GM12878 (cell line): ENCODE data around the gene PNPLA3. TPM values are rescaled to one million over a fixed set of nuclear protein-coding genes. Genes with fewer than 3 reads are reported as not detected.

ENCODE experiments used
- ATAC-seq: fragments of 200-7000 bp; cut with Tn5 transposase; 3 replicates; pipeline ENCODE4 v1.9.1; 2020; ENCODE audit warnings: mild to moderate bottlenecking, moderate library complexity
- BruUV-seq: library from RNA; stranded (reverse); fragments of 400-500 nt; replicated peaks from 2 replicates; lab custom pipeline; 2021; lab: Mats Ljungman, UMichigan
- CTCF ChIA-PET: fragments of 300-600 bp; sonication (Branson Sonifier 250); formaldehyde crosslinking; extraction: SDS; loops from one replicate; lab custom pipeline; 2021; ENCODE audit warnings: inconsistent platforms; lab: Yijun Ruan, JAX
- POLR2A ChIA-PET: fragments of 350-600 bp; formaldehyde crosslinking; extraction: SDS; loops from one replicate; lab custom pipeline; 2021; ENCODE audit warnings: inconsistent platforms; lab: Charles Lee
- RAD21 ChIA-PET: fragments of 300-600 bp; sonication (Branson Sonifier 250); formaldehyde crosslinking; loops from one replicate; lab custom pipeline; 2023; ENCODE audit warnings: antibody characterized with exemption; ENCODE audit not compliant: unreplicated experiment; lab: Charles Lee
- SMC1A ChIA-PET: fragments of 300-600 bp; sonication (Branson Sonifier 250); formaldehyde crosslinking; loops from one replicate; lab custom pipeline; 2023; ENCODE audit not compliant: unreplicated experiment, uncharacterized antibody; lab: Charles Lee
- DNase-seq: peaks from one replicate; pipeline ENCODE4 v3.0.0-alpha.2; 2011; ENCODE audit warnings: low read depth, low spot score
- FAIRE-seq: peaks from 3 replicates; lab custom pipeline; 2011; peaks lifted over from hg19 to GRCh38; lab: Jason Lieb, UNC
- H2AFZ ChIP-seq: 2 replicates; pipeline ENCODE4 v1.6.0; 2011; ENCODE audit warnings: low read depth, low read length, control low read depth; ENCODE audit not compliant: control insufficient read depth
- H3K27ac ChIP-seq: 2 replicates; pipeline ENCODE4 v1.5.1; 2011; ENCODE audit warnings: control low read depth; ENCODE audit not compliant: control insufficient read depth, insufficient read depth
- H3K27me3 ChIP-seq, 2 experiments: replicated peaks in 1 of 2; 2 replicates each; pipeline versions ENCODE4 v1.6.0 to v1.6.1; 2011; ENCODE audit warnings: low read length in 1 of 2; ENCODE audit not compliant: control insufficient read depth in 2 of 2, insufficient read depth in 2 of 2
- H3K36me3 ChIP-seq, 2 experiments: 2 replicates each; pipeline ENCODE4 v1.5.1; 2011; ENCODE audit warnings: low read length in 1 of 2; ENCODE audit not compliant: control insufficient read depth in 2 of 2, insufficient read depth in 2 of 2
- H3K4me1 ChIP-seq: 2 replicates; pipeline ENCODE4 v1.6.1; 2011; ENCODE audit warnings: mild to moderate bottlenecking, low read length, moderate library complexity, mixed read lengths; ENCODE audit not compliant: control insufficient read depth, insufficient read depth
- H3K4me2 ChIP-seq: 2 replicates; pipeline ENCODE4 v1.6.0; 2011; ENCODE audit warnings: control low read depth; ENCODE audit not compliant: control insufficient read depth, insufficient read depth
- H3K4me3 ChIP-seq: fragments of 200-600 bp; sonication (generic); 2 replicates; pipeline ENCODE4 v1.5.1; 2016
- H3K79me2 ChIP-seq: 2 replicates; pipeline ENCODE4 v1.6.0; 2011; ENCODE audit warnings: low read length; ENCODE audit not compliant: control insufficient read depth, insufficient read depth
- H3K9ac ChIP-seq: 2 replicates; pipeline ENCODE4 v1.8.0; 2011; ENCODE audit warnings: low read length, control low read depth, mixed read lengths; ENCODE audit not compliant: control insufficient read depth, insufficient read depth
- H3K9me3 ChIP-seq: replicated peaks from 3 replicates; pipeline ENCODE4 v1.5.1; 2011; ENCODE audit warnings: mild to moderate bottlenecking, low read length; ENCODE audit not compliant: control insufficient read depth, insufficient read depth
- H4K20me1 ChIP-seq: 2 replicates; pipeline ENCODE4 v1.6.0; 2011; ENCODE audit not compliant: control insufficient read depth, insufficient read depth
- ATF2 ChIP-seq: IDR thresholded peaks from 2 replicates; pipeline ENCODE4 v1.6.1; 2012; ENCODE audit warnings: low read length, inconsistent platforms
- ESRRA ChIP-seq: IDR thresholded peaks from 2 replicates; pipeline ENCODE4 v1.6.1; 2012; ENCODE audit warnings: mild to moderate bottlenecking, low read length, improper control_type of control experiment
- KDM1A ChIP-seq: fragments of 200-600 bp; sonication (generic); IDR thresholded peaks from 2 replicates; pipeline ENCODE4 v1.6.1; 2016; ENCODE audit warnings: borderline replicate concordance
- POLR2AphosphoS5 ChIP-seq: IDR thresholded peaks from 2 replicates; pipeline ENCODE4 v1.6.1; 2011; ENCODE audit warnings: mild to moderate bottlenecking, low read length, inconsistent platforms
- SRF ChIP-seq, 2 experiments: IDR thresholded peaks; 2 replicates each; pipeline ENCODE4 v1.6.1; 2011; ENCODE audit warnings: low read depth in 2 of 2, low read length in 2 of 2, mild to moderate bottlenecking in 1 of 2, moderate library complexity in 1 of 2
- STAT3 ChIP-seq: IDR thresholded peaks from 2 replicates; pipeline ENCODE4 v1.6.1; 2011; ENCODE audit warnings: low read depth, low read length, improper control_type of control experiment
- SUPT20H ChIP-seq: IDR thresholded peaks from 2 replicates; pipeline ENCODE4 v1.6.1; 2011; ENCODE audit warnings: low read depth, mild to moderate bottlenecking, low read length, moderate library complexity, borderline replicate concordance; ENCODE audit not compliant: control insufficient read depth
- TBL1XR1 ChIP-seq: IDR thresholded peaks from 2 replicates; pipeline ENCODE4 v1.6.1; 2012; ENCODE audit warnings: low read depth, low read length, improper control_type of control experiment
- USF1 ChIP-seq: IDR thresholded peaks from 2 replicates; pipeline ENCODE4 v1.6.1; 2011; ENCODE audit warnings: borderline replicate concordance, low read depth, mild to moderate bottlenecking, moderate library complexity, mixed read lengths, low read length; ENCODE audit not compliant: insufficient read depth; ENCODE audit errors: extremely low read length
- YY1 ChIP-seq: IDR thresholded peaks from 2 replicates; pipeline ENCODE4 v1.6.1; 2011; ENCODE audit warnings: low read depth, mild to moderate bottlenecking, low read length
- ZNF207 ChIP-seq: fragments of 450-650 bp; IDR thresholded peaks from 2 replicates; pipeline ENCODE4 v1.6.1; 2014; ENCODE audit warnings: antibody characterized with exemption, mild to moderate bottlenecking, borderline replicate concordance
- ZNF274 ChIP-seq: IDR thresholded peaks from one replicate; pipeline ENCODE4 v1.8.0; 2011; ENCODE audit not compliant: insufficient read length, insufficient read depth
- ZNF687 ChIP-seq: fragments of 450-650 bp; IDR thresholded peaks from 2 replicates; pipeline ENCODE4 v1.6.1; 2017; ENCODE audit warnings: mild to moderate bottlenecking, moderate library complexity
- ZSCAN29 ChIP-seq: fragments of 450-650 bp; IDR thresholded peaks from 2 replicates; pipeline ENCODE4 v1.6.1; 2017; ENCODE audit warnings: mild to moderate bottlenecking, moderate library complexity
- WGBS: methylation state at CpG from one replicate; pipeline ENCODE4 v1.1.6; 2016; ENCODE audit warnings: low lambda C conversion rate; ENCODE audit not compliant: insufficient replicate concordance, insufficient coverage; ENCODE audit errors: missing lambda C conversion rate; 5-methylcytosine and 5-hydroxymethylcytosine counted together
- in situ Hi-C: fragments of 300-500 bp; cut with MboI; formaldehyde crosslinking; loops from 9 replicates; pipeline ENCODE4 v1.14.3; 2018; ENCODE audit warnings: mixed read lengths
- intact Hi-C: fragments of 100-400 bp; cut with micrococcal nuclease; formaldehyde crosslinking; loops from one replicate; pipeline ENCODE4 v1.14.2; 2022; ENCODE audit not compliant: unreplicated experiment
- polyA plus RNA-seq, 11 experiments: library from polyadenylated mRNA; depleted of rRNA in 4 of 11; unstranded in 6 of 11; stranded (reverse) in 5 of 11; fragments of >200 nt; fragmentation: Nextera tagmentation in 4 of 11; fragmentation: Illumina TruSeq in 1 of 11; extraction: Ambion mirVana in 4 of 11; extraction: Trizol in 1 of 11; gene quantifications; 1 replicate in 1 of 11; 2 replicates in 10 of 11; pipeline versions ENCODE4 v1.2.1 to v1.2.3, GENCODE V29; 2011 to 2016; ENCODE audit warnings: inconsistent platforms in 2 of 11, missing spikeins in 2 of 11, low read depth in 1 of 11
- total RNA-seq, 4 experiments: library from RNA; depleted of rRNA in 3 of 4; stranded (reverse); fragments of >200 nt in 3 of 4; fragmentation: Illumina TruSeq in 1 of 4; extraction: Trizol in 1 of 4; gene quantifications; 2 replicates each; pipeline versions ENCODE4 v1.2.1 to v1.2.3, GENCODE V29; 2013 to 2021

The PNPLA3 gene
- total and polyA plus RNA-seq, 10 of the 15 experiments (the other 5 are each of a cell fraction or from before 2014, with no cell fraction given): 0.05 to 0.08 TPM; not detected in 8

GRCh38 chr22:43948836-43949406 is 25.3 kb downstream of the PNPLA3 start:
- WGBS: 24% methylated on average over 12 of the region's 12 CpGs
- Histone ChIP-seq H3K4me3 (no peak overlapping the region), H3K36me3 (no peaks in the 10 kb centered on the region), H3K4me1 (peaks cover under 1% of the 10 kb centered on the region; the same call in 1 of the 2 replicates), H3K79me2 (no peaks in the 10 kb centered on the region; the same call in 1 of the 2 replicates), H3K9ac (no peak overlapping the region), H3K27me3 (no peaks in the 10 kb centered on the region), H4K20me1 (no peaks in the 10 kb centered on the region)
- ChIA-PET CTCF (interaction anchor here (0.6 to 1.0 kb wide), 3 partner anchors 66 to 762 kb away, joined by 3 to 4 read pairs (median 3); no protein-coding TSS in a partner anchor), SMC1A (no interaction called here), RAD21 (no interaction called here)
- intact Hi-C loops: no loop called here
- no peak for DNase-seq
- in situ Hi-C loops: no loop called here
- no peak for FAIRE-seq
- no TSS peak for BruUV-seq
- TF ChIP-seq ATF2: no peak
- TF ChIP-seq ZNF274: no peak
- no peak for TF ChIP-seq YY1
- no peak for TF ChIP-seq ZSCAN29
- TF ChIP-seq SUPT20H: no peak
- TF ChIP-seq TBL1XR1: no peak
- TF ChIP-seq KDM1A: no peak
- no peak for TF ChIP-seq ZNF207
- no peak for TF ChIP-seq STAT3
- TF ChIP-seq ZNF687: no peak
- no peak for TF ChIP-seq POLR2AphosphoS5
- no peak for TF ChIP-seq SRF (IDR thresholded peaks at IDR 0.05; ENCODE audit: low read depth in 2 of 2, low read length in 2 of 2)
- no peak for TF ChIP-seq USF1
- TF ChIP-seq ESRRA: no peak
- TF ChIP-seq, all 136 proteins: peak for 0
- no peak overlapping the region for H3K4me2 ChIP-seq
- no peak for ATAC-seq
- POLR2A ChIA-PET: interaction anchor here (0.6 kb wide), 1 partner anchor 293 kb away, joined by 4 read pairs; no protein-coding TSS in a partner anchor
- H3K27ac ChIP-seq: no peak overlapping the region
- no peak overlapping the region for H2AFZ ChIP-seq
- H3K9me3 ChIP-seq: no peaks in the 10 kb centered on the region
